Hepatocyte (in vitro differentiated cells): ENCODE data around the gene ICAM4. TPM values are rescaled to one million over a fixed set of nuclear protein-coding genes. Genes with fewer than 3 reads are reported as not detected.

Experiments used
- DNase-seq: peaks from one replicate; pipeline ENCODE4 v3.0.0-alpha.2; 2016; ENCODE audit warnings: low spot score
- H2AFZ ChIP-seq: fragments of 200-600 bp; sonication (generic); 2 replicates; pipeline ENCODE4 v1.6.0; 2016; ENCODE audit warnings: antibody characterized with exemption, mild to moderate bottlenecking
- H3K27ac ChIP-seq: fragments of 200-600 bp; sonication (generic); 2 replicates; pipeline ENCODE4 v1.5.1; 2016; ENCODE audit warnings: mild to moderate bottlenecking
- H3K27me3 ChIP-seq: fragments of 200-600 bp; sonication (generic); 2 replicates; pipeline ENCODE4 v1.6.1; 2016
- H3K36me3 ChIP-seq: fragments of 200-600 bp; sonication (generic); replicated peaks from 2 replicates; pipeline ENCODE4 v1.5.1; 2016; ENCODE audit warnings: low read depth; ENCODE audit not compliant: insufficient read depth
- H3K4me1 ChIP-seq: fragments of 200-600 bp; sonication (generic); 2 replicates; pipeline ENCODE4 v1.5.1; 2016; ENCODE audit warnings: mild to moderate bottlenecking, moderate library complexity; ENCODE audit not compliant: insufficient read depth
- H3K4me2 ChIP-seq: fragments of 200-600 bp; sonication (generic); 2 replicates; pipeline ENCODE4 v1.6.0; 2016
- H3K4me3 ChIP-seq: fragments of 200-600 bp; sonication (generic); 2 replicates; pipeline ENCODE4 v1.5.1; 2016; ENCODE audit warnings: mild to moderate bottlenecking
- H3K79me2 ChIP-seq: fragments of 200-600 bp; sonication (generic); 2 replicates; pipeline ENCODE4 v1.6.0; 2017; ENCODE audit warnings: mild to moderate bottlenecking
- H3K9me2 ChIP-seq: fragments of 200-600 bp; sonication (generic); replicated peaks from 2 replicates; pipeline ENCODE4 v1.6.0; 2017; ENCODE audit warnings: mild to moderate bottlenecking; ENCODE audit not compliant: insufficient read depth
- H3K9me3 ChIP-seq: fragments of 200-600 bp; sonication (generic); 2 replicates; pipeline ENCODE4 v1.5.1; 2016; ENCODE audit warnings: low read depth, mild to moderate bottlenecking
- H4K20me1 ChIP-seq: fragments of 200-600 bp; sonication (generic); 2 replicates; pipeline ENCODE4 v1.6.0; 2016; ENCODE audit warnings: mild to moderate bottlenecking; ENCODE audit not compliant: insufficient read depth, poor library complexity, severe bottlenecking
- CTCF ChIP-seq: fragments of 200-600 bp; sonication (generic); IDR thresholded peaks from 2 replicates; pipeline ENCODE4 v1.5.1; 2016; ENCODE audit warnings: antibody characterized with exemption, mild to moderate bottlenecking; ENCODE audit not compliant: poor library complexity
- EZH2 ChIP-seq: fragments of 200-600 bp; sonication (generic); IDR thresholded peaks from 2 replicates; pipeline ENCODE4 v1.6.1; 2016; ENCODE audit warnings: antibody characterized with exemption, mild to moderate bottlenecking, borderline replicate concordance
- EZH2phosphoT487 ChIP-seq: fragments of 200-600 bp; sonication (generic); IDR thresholded peaks from one replicate; pipeline ENCODE4 v1.6.1; 2018; ENCODE audit warnings: antibody characterized with exemption, mild to moderate bottlenecking, low read depth, moderate library complexity; ENCODE audit not compliant: unreplicated experiment, severe bottlenecking
- WGBS: methylation state at CpG from one replicate; pipeline ENCODE4 v1.1.6; 2016; ENCODE audit warnings: low lambda C conversion rate; ENCODE audit errors: missing lambda C conversion rate; 5-methylcytosine and 5-hydroxymethylcytosine counted together
- polyA plus RNA-seq: library from polyadenylated mRNA; unstranded; fragments of >200 nt; fragmentation: Nextera tagmentation; extraction: Ambion mirVana; gene quantifications from 2 replicates; pipeline ENCODE4 v1.2.1, GENCODE V29; 2016
- total RNA-seq: library from RNA; depleted of rRNA; stranded (reverse); fragments of >200 nt; gene quantifications from 2 replicates; pipeline ENCODE4 v1.2.3, GENCODE V29; 2014

ICAM4 gene
- total and polyA plus RNA-seq, 2 experiments from 2014 or later = 1.6 to 4.5 TPM

- Histone ChIP-seq H3K4me1 (peaks cover 38% of the 10 kb centered on the region), H2AFZ (no peak overlapping the region), H3K9me3 (no peaks in the 10 kb centered on the region), H3K27ac (no peak overlapping the region), H4K20me1 (no peaks in the 10 kb centered on the region), H3K4me2 (no peak overlapping the region), H3K9me2 (no peaks in the 10 kb centered on the region), H3K4me3 (no peak overlapping the region), H3K27me3 (peaks cover 81% of the 10 kb centered on the region), H3K79me2 (no peaks in the 10 kb centered on the region), H3K36me3 (no peaks in the 10 kb centered on the region)
- 43% methylated on average over 49 of the region's 49 CpGs for WGBS
- no peak for DNase-seq
- TF ChIP-seq EZH2phosphoT487 = no peak
- TF ChIP-seq CTCF = no peak
- no peak for TF ChIP-seq EZH2
Observed at GRCh38 chr19:10293637-10294367, 7.0 kb downstream of the ICAM4 start.

- Histone ChIP-seq H2AFZ (no peak overlapping the region), H3K4me3 (no peak overlapping the region), H3K27me3 (peaks cover 76% of the 10 kb centered on the region), H3K27ac (no peak overlapping the region), H3K9me2 (no peaks in the 10 kb centered on the region), H4K20me1 (no peaks in the 10 kb centered on the region), H3K79me2 (no peaks in the 10 kb centered on the region), H3K36me3 (no peaks in the 10 kb centered on the region), H3K4me2 (no peak overlapping the region), H3K4me1 (peaks cover 33% of the 10 kb centered on the region), H3K9me3 (no peaks in the 10 kb centered on the region)
- no peak for TF ChIP-seq EZH2phosphoT487
- TF ChIP-seq EZH2 = no peak
- no peak for TF ChIP-seq CTCF
- no peak for DNase-seq
- WGBS = 26% methylated on average over 25 of the region's 25 CpGs
Observed at GRCh38 chr19:10294368-10294697, 7.6 kb downstream of the ICAM4 start.

- no peak overlapping the region for H3K27ac ChIP-seq
- no peaks in the 10 kb centered on the region for H3K9me2 ChIP-seq
- H3K36me3 ChIP-seq = no peaks in the 10 kb centered on the region
- H3K4me3 ChIP-seq = no peak overlapping the region
- peaks cover 23% of the 10 kb centered on the region for H3K4me1 ChIP-seq
- H3K4me2 ChIP-seq = peak overlapping the region; percentile 73
- H2AFZ ChIP-seq = no peak overlapping the region
- no peaks in the 10 kb centered on the region for H3K79me2 ChIP-seq
- WGBS = 8% methylated on average over 47 of the region's 48 CpGs
- H3K27me3 ChIP-seq = peaks cover 66% of the 10 kb centered on the region
- H4K20me1 ChIP-seq = no peaks in the 10 kb centered on the region
- DNase-seq = no peak
- H3K9me3 ChIP-seq = no peaks in the 10 kb centered on the region
- TF ChIP-seq CTCF = peak; percentile 8
- TF ChIP-seq EZH2phosphoT487 = peak; percentile 55
- TF ChIP-seq EZH2 = peak; percentile 96
Observed at GRCh38 chr19:10295305-10295846, 8.6 kb downstream of the ICAM4 start.
